K562 (cell line): Measurements from ENCODE around the gene GAB2. TPM values are rescaled to one million over a fixed set of nuclear protein-coding genes. Genes with fewer than 3 reads are reported as not detected.

Source experiments
- BMI1 ChIP-seq: fragments of 150-350 bp; IDR thresholded peaks from 2 replicates; pipeline ENCODE4 v1.6.1; 2014; ENCODE audit warnings: low read length
- EWSR1 ChIP-seq: fragments of 450-650 bp; IDR thresholded peaks from 2 replicates; pipeline ENCODE4 v1.6.1; 2018; ENCODE audit warnings: borderline replicate concordance, mild to moderate bottlenecking, low read depth, moderate library complexity; ENCODE audit not compliant: partially characterized antibody
- FUS ChIP-seq: fragments of 200-400 bp; formaldehyde crosslinking; optimal IDR thresholded peaks from 2 replicates; pipeline ENCODE3; 2017; ENCODE audit warnings: low read depth, low read length
- MCM5 ChIP-seq: fragments of 450-650 bp; IDR thresholded peaks from 2 replicates; pipeline ENCODE4 v1.6.1; 2016; ENCODE audit warnings: low read depth
- MTA1 ChIP-seq: fragments of 450-650 bp; IDR thresholded peaks from 2 replicates; pipeline ENCODE4 v1.6.1; 2017; ENCODE audit warnings: borderline replicate concordance
- MYC ChIP-seq, 2 experiments: fragments of 250-450 bp in 1 of 2; sonication (Bioruptor Pico) in 1 of 2; IDR thresholded peaks; 2 replicates each; pipeline versions ENCODE4 v1.5.1 to v1.6.1; 2012 to 2021; ENCODE audit warnings: low read depth in 2 of 2, borderline replicate concordance in 1 of 2, improper control_type of control experiment in 1 of 2, low read length in 1 of 2, mild to moderate bottlenecking in 1 of 2, moderate library complexity in 1 of 2
- NR3C1 ChIP-seq: sonication (generic); formaldehyde crosslinking; IDR thresholded peaks from 2 replicates; pipeline ENCODE4 v1.8.1; 2022; ENCODE audit warnings: missing genetic modification reagents
- RBM15 ChIP-seq: fragments of 200-400 bp; formaldehyde crosslinking; IDR thresholded peaks from 2 replicates; pipeline ENCODE4 v1.6.1; 2018; ENCODE audit warnings: mild to moderate bottlenecking, low read length, moderate library complexity; ENCODE audit not compliant: insufficient read depth
- RBM34 ChIP-seq: fragments of 200-400 bp; formaldehyde crosslinking; IDR thresholded peaks from 2 replicates; pipeline ENCODE4 v1.6.1; 2018; ENCODE audit warnings: low read length, borderline replicate concordance; ENCODE audit not compliant: insufficient read depth
- SIX5 ChIP-seq, 2 experiments: IDR thresholded peaks; 2 replicates each; pipeline ENCODE4 v1.6.1; 2011; ENCODE audit warnings: low read length in 2 of 2, borderline replicate concordance in 1 of 2, low read depth in 1 of 2, mild to moderate bottlenecking in 1 of 2, moderate library complexity in 1 of 2; ENCODE audit not compliant: insufficient read depth in 1 of 2
- SREBF2 ChIP-seq: sonication (generic); formaldehyde crosslinking; IDR thresholded peaks from 2 replicates; pipeline ENCODE4 v1.4.0; 2020; ENCODE audit warnings: mild to moderate bottlenecking, missing genetic modification reagents
- TAF15 ChIP-seq: fragments of 200-400 bp; formaldehyde crosslinking; IDR thresholded peaks from 2 replicates; pipeline ENCODE4 v1.6.1; 2017; ENCODE audit warnings: mild to moderate bottlenecking, low read depth, low read length, moderate library complexity
- TEAD2 ChIP-seq: fragments of 450-650 bp; IDR thresholded peaks from 2 replicates; pipeline ENCODE4 v1.6.1; 2016; ENCODE audit warnings: missing genetic modification characterization, control low read depth, missing compliant biosample characterization
- polyA plus RNA-seq, 8 experiments: library from polyadenylated mRNA; depleted of rRNA in 4 of 8; stranded (reverse) in 5 of 8; unstranded in 3 of 8; fragments of >200 nt; fragmentation: Nextera tagmentation in 2 of 8; fragmentation: Illumina TruSeq in 1 of 8; extraction: Ambion mirVana in 2 of 8; extraction: Trizol in 1 of 8; gene quantifications; 2 replicates each; pipeline versions ENCODE4 v1.2.1 to v1.2.3, GENCODE V29; 2011 to 2014; ENCODE audit warnings: inconsistent platforms in 1 of 8, missing spikeins in 1 of 8
- total RNA-seq, 7 experiments: library from RNA; depleted of rRNA in 6 of 7; stranded (reverse); fragments of >200 nt in 6 of 7; fragmentation: Illumina TruSeq in 2 of 7; extraction: Trizol in 2 of 7; gene quantifications; 2 replicates each; pipeline versions ENCODE4 v1.2.1 to v1.2.3, GENCODE V29; 2011 to 2021; ENCODE audit warnings: low replicate concordance in 1 of 7
- TF ChIP-seq, protein P1 (sequence below): fragments of 450-650 bp; IDR thresholded peaks from 2 replicates; pipeline ENCODE4 v1.6.1; 2017; ENCODE audit warnings: antibody characterized with exemption, mild to moderate bottlenecking
- TF ChIP-seq, protein P2 (sequence below): IDR thresholded peaks from 2 replicates; pipeline ENCODE4 v1.6.1; 2014; ENCODE audit warnings: antibody characterized with exemption
- TF ChIP-seq, protein P3 (sequence below), 2 experiments: fragments of 450-650 bp in 1 of 2; IDR thresholded peaks; 2 replicates each; pipeline ENCODE4 v1.6.1; 2011 to 2017; ENCODE audit warnings: low read depth in 2 of 2, antibody characterized with exemption in 1 of 2, borderline replicate concordance in 1 of 2, low read length in 1 of 2, mild to moderate bottlenecking in 1 of 2, mixed read lengths in 1 of 2; ENCODE audit not compliant: control insufficient read depth in 1 of 2
- TF ChIP-seq, protein P4 (sequence below): sonication (generic); formaldehyde crosslinking; IDR thresholded peaks from 2 replicates; pipeline ENCODE4 v1.8.1; 2023; ENCODE audit warnings: mild to moderate bottlenecking, missing genetic modification reagents

The GAB2 gene
- total and polyA plus RNA-seq, 9 of the 15 experiments (the other 6 are each of a cell fraction or from before 2014, with no cell fraction given), result 2.3 to 35.2 (median 16.1) TPM

DNA sequence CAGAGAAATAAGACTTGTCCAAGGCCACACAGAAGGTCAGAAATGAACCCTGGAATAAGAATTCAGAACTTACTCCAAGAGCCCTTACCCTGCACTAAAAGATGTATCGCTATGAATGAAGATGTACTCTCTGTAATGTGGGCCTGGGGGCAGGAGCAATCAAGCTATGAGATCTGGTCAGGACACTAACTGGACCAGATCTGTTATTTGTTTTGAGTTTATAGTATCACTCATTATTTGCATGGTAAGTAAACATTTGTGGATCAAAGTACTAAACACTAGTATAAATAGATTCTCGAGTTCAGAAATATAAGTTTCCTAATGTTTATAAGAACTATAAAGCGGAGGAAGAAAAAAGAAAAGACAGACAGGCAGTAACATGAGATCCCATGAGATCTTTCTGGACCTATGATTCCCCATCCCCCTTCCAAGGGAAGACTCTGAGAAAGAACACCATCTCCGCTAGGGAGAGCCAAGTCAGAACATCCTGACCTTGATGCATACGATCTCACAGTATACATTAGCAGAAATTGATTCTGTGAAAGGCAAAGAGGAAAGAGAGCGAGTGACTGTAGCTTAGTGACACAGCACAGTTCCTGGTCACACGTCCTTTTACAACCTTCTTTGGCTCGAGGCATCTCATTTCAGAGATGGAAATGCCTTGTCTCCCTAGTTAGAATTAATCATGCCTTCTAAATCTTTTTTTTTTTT lies 157.7 kb downstream of the GAB2 start (continued):
- TF ChIP-seq, protein P1, sequence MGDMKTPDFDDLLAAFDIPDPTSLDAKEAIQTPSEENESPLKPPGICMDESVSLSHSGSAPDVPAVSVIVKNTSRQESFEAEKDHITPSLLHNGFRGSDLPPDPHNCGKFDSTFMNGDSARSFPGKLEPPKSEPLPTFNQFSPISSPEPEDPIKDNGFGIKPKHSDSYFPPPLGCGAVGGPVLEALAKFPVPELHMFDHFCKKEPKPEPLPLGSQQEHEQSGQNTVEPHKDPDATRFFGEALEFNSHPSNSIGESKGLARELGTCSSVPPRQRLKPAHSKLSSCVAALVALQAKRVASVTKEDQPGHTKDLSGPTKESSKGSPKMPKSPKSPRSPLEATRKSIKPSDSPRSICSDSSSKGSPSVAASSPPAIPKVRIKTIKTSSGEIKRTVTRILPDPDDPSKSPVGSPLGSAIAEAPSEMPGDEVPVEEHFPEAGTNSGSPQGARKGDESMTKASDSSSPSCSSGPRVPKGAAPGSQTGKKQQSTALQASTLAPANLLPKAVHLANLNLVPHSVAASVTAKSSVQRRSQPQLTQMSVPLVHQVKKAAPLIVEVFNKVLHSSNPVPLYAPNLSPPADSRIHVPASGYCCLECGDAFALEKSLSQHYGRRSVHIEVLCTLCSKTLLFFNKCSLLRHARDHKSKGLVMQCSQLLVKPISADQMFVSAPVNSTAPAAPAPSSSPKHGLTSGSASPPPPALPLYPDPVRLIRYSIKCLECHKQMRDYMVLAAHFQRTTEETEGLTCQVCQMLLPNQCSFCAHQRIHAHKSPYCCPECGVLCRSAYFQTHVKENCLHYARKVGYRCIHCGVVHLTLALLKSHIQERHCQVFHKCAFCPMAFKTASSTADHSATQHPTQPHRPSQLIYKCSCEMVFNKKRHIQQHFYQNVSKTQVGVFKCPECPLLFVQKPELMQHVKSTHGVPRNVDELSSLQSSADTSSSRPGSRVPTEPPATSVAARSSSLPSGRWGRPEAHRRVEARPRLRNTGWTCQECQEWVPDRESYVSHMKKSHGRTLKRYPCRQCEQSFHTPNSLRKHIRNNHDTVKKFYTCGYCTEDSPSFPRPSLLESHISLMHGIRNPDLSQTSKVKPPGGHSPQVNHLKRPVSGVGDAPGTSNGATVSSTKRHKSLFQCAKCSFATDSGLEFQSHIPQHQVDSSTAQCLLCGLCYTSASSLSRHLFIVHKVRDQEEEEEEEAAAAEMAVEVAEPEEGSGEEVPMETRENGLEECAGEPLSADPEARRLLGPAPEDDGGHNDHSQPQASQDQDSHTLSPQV, result no peak
- no peak for TF ChIP-seq BMI1
- TF ChIP-seq, protein P2, sequence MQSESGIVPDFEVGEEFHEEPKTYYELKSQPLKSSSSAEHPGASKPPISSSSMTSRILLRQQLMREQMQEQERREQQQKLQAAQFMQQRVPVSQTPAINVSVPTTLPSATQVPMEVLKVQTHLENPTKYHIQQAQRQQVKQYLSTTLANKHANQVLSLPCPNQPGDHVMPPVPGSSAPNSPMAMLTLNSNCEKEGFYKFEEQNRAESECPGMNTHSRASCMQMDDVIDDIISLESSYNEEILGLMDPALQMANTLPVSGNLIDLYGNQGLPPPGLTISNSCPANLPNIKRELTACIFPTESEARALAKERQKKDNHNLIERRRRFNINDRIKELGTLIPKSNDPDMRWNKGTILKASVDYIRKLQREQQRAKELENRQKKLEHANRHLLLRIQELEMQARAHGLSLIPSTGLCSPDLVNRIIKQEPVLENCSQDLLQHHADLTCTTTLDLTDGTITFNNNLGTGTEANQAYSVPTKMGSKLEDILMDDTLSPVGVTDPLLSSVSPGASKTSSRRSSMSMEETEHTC, result no peak
- no peak for TF ChIP-seq MCM5
- TF ChIP-seq TEAD2 (tag), result no peak
- no peak for TF ChIP-seq TAF15
- no peak for TF ChIP-seq MTA1
- TF ChIP-seq RBM34, result no peak
- TF ChIP-seq NR3C1 (CRISPR knock-in tag), result no peak
- TF ChIP-seq, protein P3, sequence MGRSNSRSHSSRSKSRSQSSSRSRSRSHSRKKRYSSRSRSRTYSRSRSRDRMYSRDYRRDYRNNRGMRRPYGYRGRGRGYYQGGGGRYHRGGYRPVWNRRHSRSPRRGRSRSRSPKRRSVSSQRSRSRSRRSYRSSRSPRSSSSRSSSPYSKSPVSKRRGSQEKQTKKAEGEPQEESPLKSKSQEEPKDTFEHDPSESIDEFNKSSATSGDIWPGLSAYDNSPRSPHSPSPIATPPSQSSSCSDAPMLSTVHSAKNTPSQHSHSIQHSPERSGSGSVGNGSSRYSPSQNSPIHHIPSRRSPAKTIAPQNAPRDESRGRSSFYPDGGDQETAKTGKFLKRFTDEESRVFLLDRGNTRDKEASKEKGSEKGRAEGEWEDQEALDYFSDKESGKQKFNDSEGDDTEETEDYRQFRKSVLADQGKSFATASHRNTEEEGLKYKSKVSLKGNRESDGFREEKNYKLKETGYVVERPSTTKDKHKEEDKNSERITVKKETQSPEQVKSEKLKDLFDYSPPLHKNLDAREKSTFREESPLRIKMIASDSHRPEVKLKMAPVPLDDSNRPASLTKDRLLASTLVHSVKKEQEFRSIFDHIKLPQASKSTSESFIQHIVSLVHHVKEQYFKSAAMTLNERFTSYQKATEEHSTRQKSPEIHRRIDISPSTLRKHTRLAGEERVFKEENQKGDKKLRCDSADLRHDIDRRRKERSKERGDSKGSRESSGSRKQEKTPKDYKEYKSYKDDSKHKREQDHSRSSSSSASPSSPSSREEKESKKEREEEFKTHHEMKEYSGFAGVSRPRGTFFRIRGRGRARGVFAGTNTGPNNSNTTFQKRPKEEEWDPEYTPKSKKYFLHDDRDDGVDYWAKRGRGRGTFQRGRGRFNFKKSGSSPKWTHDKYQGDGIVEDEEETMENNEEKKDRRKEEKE (IDR thresholded peaks at IDR 0.05; ENCODE audit: borderline replicate concordance in 1 of 2, control insufficient read depth in 1 of 2, low read depth in 2 of 2, low read length in 1 of 2), result no peak
- TF ChIP-seq, protein P4, sequence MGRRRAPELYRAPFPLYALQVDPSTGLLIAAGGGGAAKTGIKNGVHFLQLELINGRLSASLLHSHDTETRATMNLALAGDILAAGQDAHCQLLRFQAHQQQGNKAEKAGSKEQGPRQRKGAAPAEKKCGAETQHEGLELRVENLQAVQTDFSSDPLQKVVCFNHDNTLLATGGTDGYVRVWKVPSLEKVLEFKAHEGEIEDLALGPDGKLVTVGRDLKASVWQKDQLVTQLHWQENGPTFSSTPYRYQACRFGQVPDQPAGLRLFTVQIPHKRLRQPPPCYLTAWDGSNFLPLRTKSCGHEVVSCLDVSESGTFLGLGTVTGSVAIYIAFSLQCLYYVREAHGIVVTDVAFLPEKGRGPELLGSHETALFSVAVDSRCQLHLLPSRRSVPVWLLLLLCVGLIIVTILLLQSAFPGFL, result no peak
- no peak for TF ChIP-seq SIX5 (IDR thresholded peaks at IDR 0.05; ENCODE audit: borderline replicate concordance in 1 of 2, insufficient read depth in 1 of 2, low read depth in 1 of 2, low read length in 2 of 2)
- TF ChIP-seq EWSR1, result no peak
- no peak for TF ChIP-seq FUS
- TF ChIP-seq SREBF2 (CRISPR knock-in tag), result no peak
- TF ChIP-seq RBM15, result no peak
- TF ChIP-seq MYC (IDR thresholded peaks at IDR 0.05; ENCODE audit: low read depth, low read length), result peak; percentile 41; the same call in 1 of the 2 replicates
- no peak for TF ChIP-seq MYC (CRISPR knock-in tag; IDR thresholded peaks at IDR 0.05; ENCODE audit: borderline replicate concordance, low read depth)
